ENCODE results near the gene INHBB.

Gene INHBB

DNA sequence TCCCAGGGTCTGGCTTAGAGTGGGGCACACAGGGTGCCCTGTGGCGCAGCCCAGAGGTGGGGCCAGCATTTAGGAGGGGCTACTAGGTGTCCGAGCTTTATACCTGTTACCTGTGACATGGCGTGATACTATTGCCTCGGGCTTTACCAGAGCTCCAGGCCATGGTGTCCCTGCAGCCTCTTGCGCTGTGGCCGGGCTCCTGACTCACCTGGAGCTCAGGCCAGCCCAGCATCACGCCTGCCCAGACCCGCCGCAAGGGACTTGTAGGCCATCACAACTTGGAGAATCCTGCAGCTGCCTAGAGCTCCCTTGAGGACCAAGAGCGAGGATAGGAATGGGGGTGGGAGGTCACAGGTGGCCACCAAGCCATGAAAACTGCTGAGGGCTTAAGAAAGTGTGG is 8.0 kb downstream of the INHBB start:
- no peak overlapping the region for H3K4me3 ChIP-seq (ENCODE audit: low read length)
- peaks cover 26% of the 10 kb centered on the region for H3K27me3 ChIP-seq (ENCODE audit: control insufficient read depth, insufficient read depth, low read length)
- no peaks in the 10 kb centered on the region for H3K4me1 ChIP-seq (ENCODE audit: control insufficient read depth, insufficient read depth, low read length)
- no peaks in the 10 kb centered on the region for H3K36me3 ChIP-seq (ENCODE audit: control insufficient read depth, insufficient read depth, low read length)
- H3K9ac ChIP-seq (ENCODE audit: low read length) = no peak overlapping the region
- no peaks in the 10 kb centered on the region for H3K9me3 ChIP-seq (ENCODE audit: control insufficient read depth, low read length)

DNA sequence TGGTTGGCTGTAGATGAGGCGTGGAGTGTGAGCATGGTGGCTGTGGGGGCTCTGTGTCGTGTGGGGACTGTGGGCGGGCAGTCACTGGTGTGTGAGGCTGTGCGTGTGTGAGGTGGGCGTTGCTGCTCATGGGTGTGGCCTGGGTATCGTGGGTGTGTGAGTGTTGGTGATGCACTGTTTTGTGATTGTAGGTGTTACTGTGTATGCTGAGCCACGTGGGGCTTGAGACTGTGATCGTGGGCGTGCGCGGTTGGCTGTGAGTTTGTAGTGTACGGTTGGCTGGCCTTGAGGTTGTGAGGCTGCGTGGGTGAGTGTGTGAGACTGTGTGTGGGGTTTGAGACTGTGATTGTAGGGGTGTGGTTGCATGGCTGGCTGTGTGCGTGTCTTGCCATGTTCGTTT is 8.5 kb downstream of the INHBB start:
- Histone ChIP-seq H3K4me3 (ENCODE audit: low read length) (no peak overlapping the region), H3K4me1 (ENCODE audit: control insufficient read depth, insufficient read depth, low read length) (no peaks in the 10 kb centered on the region), H3K36me3 (ENCODE audit: control insufficient read depth, insufficient read depth, low read length) (no peaks in the 10 kb centered on the region), H3K27me3 (ENCODE audit: control insufficient read depth, insufficient read depth, low read length) (peaks cover 25% of the 10 kb centered on the region), H3K9me3 (ENCODE audit: control insufficient read depth, low read length) (no peaks in the 10 kb centered on the region), H3K9ac (ENCODE audit: low read length) (no peak overlapping the region)

DNA sequence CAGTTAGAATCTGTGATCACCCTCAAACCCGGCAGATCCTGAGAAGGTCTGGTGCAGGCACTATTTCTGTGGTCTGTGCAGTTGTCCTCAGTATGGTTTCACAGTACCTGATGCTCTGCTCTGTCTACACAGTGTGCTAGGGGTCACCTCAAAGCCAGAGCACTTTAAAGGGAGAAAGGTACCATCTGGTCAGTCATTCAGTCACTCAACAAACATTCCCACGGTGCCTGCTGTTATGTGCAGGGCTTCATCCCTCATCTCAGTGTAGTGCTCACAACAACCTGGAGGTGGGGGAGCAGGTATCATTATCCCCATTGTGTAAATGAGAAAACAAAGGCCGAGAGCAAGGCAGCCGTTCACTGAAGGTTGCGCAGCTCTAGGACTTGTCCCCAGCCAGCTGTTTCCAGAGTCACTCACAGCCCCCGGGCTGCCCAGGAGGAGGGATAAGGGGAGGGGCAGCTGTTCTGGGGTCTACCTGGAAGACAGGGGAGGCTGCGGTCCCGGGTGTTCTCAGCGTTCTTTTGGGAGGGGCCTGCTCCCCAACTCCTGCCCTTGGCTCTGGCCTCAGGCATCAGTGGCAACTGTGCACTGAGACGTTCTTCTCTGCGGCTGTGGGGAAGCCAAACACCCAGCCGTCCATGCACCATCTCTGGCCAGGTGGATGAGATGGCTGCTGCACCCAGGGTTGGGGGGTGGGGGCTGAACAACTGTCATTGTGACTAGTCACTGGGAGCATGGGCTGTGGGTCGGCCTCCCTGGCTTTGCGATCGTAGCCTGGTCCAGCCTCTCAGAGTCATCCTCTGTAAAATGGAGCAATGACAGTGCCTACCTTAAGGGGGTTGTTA is 9.2 kb downstream of the INHBB start:
- no peaks in the 10 kb centered on the region for H3K4me1 ChIP-seq (ENCODE audit: control insufficient read depth, insufficient read depth, low read length)
- H3K9ac ChIP-seq (ENCODE audit: low read length) = no peak overlapping the region
- peaks cover 23% of the 10 kb centered on the region for H3K27me3 ChIP-seq (ENCODE audit: control insufficient read depth, insufficient read depth, low read length)
- no peak overlapping the region for H3K4me3 ChIP-seq (ENCODE audit: low read length)
- no peaks in the 10 kb centered on the region for H3K9me3 ChIP-seq (ENCODE audit: control insufficient read depth, low read length)
- H3K36me3 ChIP-seq (ENCODE audit: control insufficient read depth, insufficient read depth, low read length) = no peaks in the 10 kb centered on the region

DNA sequence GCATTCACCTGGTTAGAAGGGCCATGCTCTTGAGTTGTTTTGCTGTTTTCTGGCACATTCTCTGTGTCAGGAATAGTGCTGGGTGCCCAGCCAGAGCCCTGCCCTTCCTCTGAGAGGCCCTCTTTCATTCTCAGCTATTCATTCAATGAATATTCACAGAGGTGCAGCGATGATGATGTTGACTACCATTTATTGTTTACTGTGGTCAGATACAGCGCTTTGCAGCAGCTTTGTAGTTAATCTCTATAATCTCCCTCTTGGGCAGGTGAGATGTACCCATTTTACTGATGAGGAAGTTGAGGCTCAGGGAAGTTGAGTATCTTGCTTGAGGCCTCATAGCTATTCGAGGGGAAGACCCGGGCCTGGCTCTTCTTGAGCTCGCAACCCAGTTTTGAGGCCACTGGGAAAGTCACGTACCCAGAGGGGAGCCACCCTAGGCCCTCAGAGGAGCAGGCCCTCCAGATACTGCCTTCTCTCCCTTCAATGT is 9.9 kb downstream of the INHBB start:
- Histone ChIP-seq H3K9me3 (ENCODE audit: control insufficient read depth, low read length) (no peaks in the 10 kb centered on the region), H3K4me3 (ENCODE audit: low read length) (no peak overlapping the region), H3K9ac (ENCODE audit: low read length) (no peak overlapping the region), H3K36me3 (ENCODE audit: control insufficient read depth, insufficient read depth, low read length) (no peaks in the 10 kb centered on the region), H3K27me3 (ENCODE audit: control insufficient read depth, insufficient read depth, low read length) (peaks cover 22% of the 10 kb centered on the region), H3K4me1 (ENCODE audit: control insufficient read depth, insufficient read depth, low read length) (no peaks in the 10 kb centered on the region)

DNA sequence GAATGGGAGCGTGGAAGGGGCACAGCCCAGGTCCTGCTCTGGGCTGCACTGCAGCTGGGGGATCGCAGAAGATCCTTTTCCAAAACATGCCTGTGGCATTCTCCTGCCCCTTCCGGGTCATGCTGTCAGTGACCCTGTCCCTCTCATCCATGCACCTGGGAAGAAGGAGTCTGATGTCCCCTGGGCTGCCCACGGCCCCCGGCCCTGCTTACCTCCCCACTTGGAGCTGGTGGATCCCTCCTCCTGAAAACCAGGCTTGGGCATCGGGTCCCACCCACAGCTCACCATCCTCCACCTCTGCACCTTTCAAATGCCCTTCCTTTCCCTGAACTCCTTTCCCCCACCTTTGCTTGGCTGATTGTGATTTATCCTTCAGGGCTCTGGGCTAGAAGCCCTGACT is 11.8 kb downstream of the INHBB start:
- Histone ChIP-seq H3K4me3 (ENCODE audit: low read length) (no peak overlapping the region), H3K36me3 (ENCODE audit: control insufficient read depth, insufficient read depth, low read length) (no peaks in the 10 kb centered on the region), H3K9ac (ENCODE audit: low read length) (no peak overlapping the region), H3K4me1 (ENCODE audit: control insufficient read depth, insufficient read depth, low read length) (no peaks in the 10 kb centered on the region), H3K27me3 (ENCODE audit: control insufficient read depth, insufficient read depth, low read length) (peaks cover 22% of the 10 kb centered on the region), H3K9me3 (ENCODE audit: control insufficient read depth, low read length) (no peaks in the 10 kb centered on the region)

DNA sequence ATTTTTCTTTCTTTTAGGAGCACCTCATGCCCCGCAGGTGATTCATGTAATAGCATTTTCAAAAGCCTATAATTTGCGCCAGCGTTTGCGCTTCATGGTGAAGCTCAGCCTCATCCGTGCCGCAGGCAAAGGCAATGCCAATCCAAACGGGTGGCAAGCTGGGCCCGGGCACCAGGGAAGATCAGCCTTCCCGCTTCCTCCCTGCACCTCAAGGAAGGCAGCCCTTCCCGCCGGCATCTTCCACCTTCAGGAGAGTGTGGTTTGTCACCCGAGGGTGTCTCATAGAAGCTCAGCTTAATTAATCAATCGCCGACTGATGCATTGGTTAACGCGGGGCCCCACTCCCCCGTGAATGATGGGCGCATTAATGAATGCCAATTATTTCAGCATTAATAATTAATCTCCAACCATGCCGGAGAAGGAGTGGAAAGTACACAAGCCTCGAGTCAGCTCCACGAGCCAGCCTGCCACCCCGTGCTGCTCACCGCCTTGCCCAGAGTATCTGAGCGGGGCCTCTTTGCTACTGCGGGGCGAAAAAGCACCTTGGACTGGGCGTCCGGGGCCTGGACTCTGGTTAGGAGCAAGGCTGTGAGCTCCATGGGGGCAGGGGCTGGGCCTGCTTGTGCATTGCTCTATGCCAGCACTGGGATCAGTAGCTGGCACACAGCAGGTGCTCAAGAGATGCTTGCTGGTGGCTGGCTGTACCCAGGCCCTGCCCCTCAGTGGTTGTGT is 13.0 kb downstream of the INHBB start:
- H3K4me1 ChIP-seq (ENCODE audit: control insufficient read depth, insufficient read depth, low read length) = no peaks in the 10 kb centered on the region
- no peaks in the 10 kb centered on the region for H3K9me3 ChIP-seq (ENCODE audit: control insufficient read depth, low read length)
- H3K36me3 ChIP-seq (ENCODE audit: control insufficient read depth, insufficient read depth, low read length) = no peaks in the 10 kb centered on the region
- peaks cover 22% of the 10 kb centered on the region for H3K27me3 ChIP-seq (ENCODE audit: control insufficient read depth, insufficient read depth, low read length)
- H3K4me3 ChIP-seq (ENCODE audit: low read length) = no peak overlapping the region
- no peak overlapping the region for H3K9ac ChIP-seq (ENCODE audit: low read length)

DNA sequence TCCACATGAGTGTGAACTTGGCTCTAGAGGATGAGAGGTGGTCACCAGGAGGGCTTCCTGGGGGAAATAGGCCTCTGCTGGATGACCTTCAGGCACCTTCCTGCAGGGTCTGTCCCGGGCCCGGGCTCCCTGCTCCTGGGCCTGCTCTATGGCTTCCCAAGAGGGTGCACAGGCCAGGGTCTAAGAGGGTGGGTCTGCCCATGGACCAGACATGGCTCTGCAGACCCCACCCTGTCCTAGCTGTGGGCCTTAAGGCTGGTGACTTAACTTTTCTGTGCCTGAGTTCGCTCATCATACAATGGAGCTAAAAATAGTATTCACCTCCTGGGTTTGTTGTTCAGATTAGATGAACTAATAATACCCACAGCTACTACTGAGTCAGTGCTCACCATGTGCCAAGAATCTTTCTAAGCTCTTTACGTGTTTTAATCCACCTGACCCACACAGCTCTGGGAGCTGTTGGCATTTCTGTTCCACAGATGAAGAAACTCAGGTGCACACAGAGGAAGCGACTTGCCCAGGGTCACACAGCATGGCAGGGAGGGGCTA is 14.4 kb downstream of the INHBB start:
- no peaks in the 10 kb centered on the region for H3K36me3 ChIP-seq (ENCODE audit: control insufficient read depth, insufficient read depth, low read length)
- H3K4me1 ChIP-seq (ENCODE audit: control insufficient read depth, insufficient read depth, low read length) = no peaks in the 10 kb centered on the region
- no peak overlapping the region for H3K4me3 ChIP-seq (ENCODE audit: low read length)
- peaks cover 22% of the 10 kb centered on the region for H3K27me3 ChIP-seq (ENCODE audit: control insufficient read depth, insufficient read depth, low read length)
- H3K9ac ChIP-seq (ENCODE audit: low read length) = no peak overlapping the region
- no peaks in the 10 kb centered on the region for H3K9me3 ChIP-seq (ENCODE audit: control insufficient read depth, low read length)

DNA sequence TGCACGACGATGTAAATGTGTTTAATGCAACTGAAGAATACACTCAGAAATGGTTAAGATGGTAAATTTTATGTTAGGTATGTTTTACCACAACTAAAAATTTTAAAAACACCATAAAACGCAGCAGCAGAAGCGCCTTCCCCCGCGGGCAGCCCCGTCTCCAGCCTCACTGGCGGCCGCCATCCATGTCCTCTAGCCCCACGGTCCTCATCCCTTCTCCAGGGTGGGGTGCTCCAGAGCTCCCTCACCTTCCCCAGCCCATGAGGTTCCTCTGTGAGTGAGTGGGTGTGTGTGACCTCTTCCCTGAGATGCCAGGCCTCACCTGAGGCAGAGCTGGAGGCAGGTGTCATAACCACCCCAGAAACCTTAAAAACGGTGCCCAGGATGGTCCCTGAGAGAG is 17.0 kb downstream of the INHBB start:
- Histone ChIP-seq H3K9me3 (ENCODE audit: control insufficient read depth, low read length) (no peaks in the 10 kb centered on the region), H3K36me3 (ENCODE audit: control insufficient read depth, insufficient read depth, low read length) (no peaks in the 10 kb centered on the region), H3K9ac (ENCODE audit: low read length) (no peak overlapping the region), H3K27me3 (ENCODE audit: control insufficient read depth, insufficient read depth, low read length) (peaks cover 12% of the 10 kb centered on the region), H3K4me3 (ENCODE audit: low read length) (no peak overlapping the region), H3K4me1 (ENCODE audit: control insufficient read depth, insufficient read depth, low read length) (no peaks in the 10 kb centered on the region)

DNA sequence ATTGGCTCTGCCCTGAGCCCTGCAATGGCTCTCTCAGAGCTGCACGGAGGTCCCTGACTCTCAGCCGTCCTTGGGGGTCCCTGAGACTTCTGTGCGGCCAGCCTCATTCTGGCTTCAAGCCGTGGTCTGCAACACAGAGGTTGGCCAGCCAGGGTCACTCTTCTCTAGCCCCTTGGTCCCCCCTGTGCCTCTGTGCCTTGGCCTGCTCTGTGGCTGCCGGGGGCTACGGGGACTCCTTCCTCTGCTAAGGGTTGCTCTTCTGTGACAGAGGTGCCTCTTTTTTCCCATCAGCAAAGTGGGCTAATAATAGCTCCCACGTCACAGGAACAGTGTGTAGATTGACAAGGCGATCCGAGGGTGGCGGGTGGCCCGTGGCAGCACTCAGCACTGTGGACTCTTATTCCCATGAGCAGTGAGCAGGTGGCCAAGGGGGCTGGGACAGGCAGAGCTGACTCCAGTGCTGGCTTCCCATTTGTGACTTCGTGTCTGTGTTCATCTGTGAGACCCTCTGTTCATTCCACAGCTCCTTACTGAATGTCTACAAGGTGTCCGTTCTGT is 19.4 kb downstream of the INHBB start:
- no peaks in the 10 kb centered on the region for H3K9me3 ChIP-seq (ENCODE audit: control insufficient read depth, low read length)
- H3K36me3 ChIP-seq (ENCODE audit: control insufficient read depth, insufficient read depth, low read length) = no peaks in the 10 kb centered on the region
- no peak overlapping the region for H3K9ac ChIP-seq (ENCODE audit: low read length)
- no peaks in the 10 kb centered on the region for H3K27me3 ChIP-seq (ENCODE audit: control insufficient read depth, insufficient read depth, low read length)
- H3K4me3 ChIP-seq (ENCODE audit: low read length) = no peak overlapping the region
- no peaks in the 10 kb centered on the region for H3K4me1 ChIP-seq (ENCODE audit: control insufficient read depth, insufficient read depth, low read length)

DNA sequence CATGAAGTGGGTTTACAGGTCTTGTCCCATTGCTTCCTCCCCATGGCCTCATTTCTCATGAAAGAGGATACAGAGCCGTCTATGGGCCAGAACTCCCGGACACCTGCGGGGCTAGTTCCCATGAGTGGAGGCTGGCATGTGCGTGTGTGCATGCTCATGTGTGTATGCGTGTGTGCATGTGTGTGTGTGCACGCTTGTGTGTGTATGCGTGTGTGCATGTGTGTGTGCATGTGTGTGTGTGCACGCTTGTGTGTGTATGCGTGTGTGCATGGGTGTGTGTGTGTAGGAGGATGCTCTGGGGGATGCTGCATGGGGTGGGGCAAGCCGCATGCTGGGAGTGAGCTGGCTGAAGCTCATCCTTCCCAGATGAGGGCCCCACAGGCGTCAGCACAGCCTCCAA is 20.8 kb downstream of the INHBB start:
- no peak overlapping the region for H3K4me3 ChIP-seq (ENCODE audit: low read length)
- H3K36me3 ChIP-seq (ENCODE audit: control insufficient read depth, insufficient read depth, low read length) = no peaks in the 10 kb centered on the region
- H3K27me3 ChIP-seq (ENCODE audit: control insufficient read depth, insufficient read depth, low read length) = no peaks in the 10 kb centered on the region
- no peak overlapping the region for H3K9ac ChIP-seq (ENCODE audit: low read length)
- H3K9me3 ChIP-seq (ENCODE audit: control insufficient read depth, low read length) = no peaks in the 10 kb centered on the region
- no peaks in the 10 kb centered on the region for H3K4me1 ChIP-seq (ENCODE audit: control insufficient read depth, insufficient read depth, low read length)

DNA sequence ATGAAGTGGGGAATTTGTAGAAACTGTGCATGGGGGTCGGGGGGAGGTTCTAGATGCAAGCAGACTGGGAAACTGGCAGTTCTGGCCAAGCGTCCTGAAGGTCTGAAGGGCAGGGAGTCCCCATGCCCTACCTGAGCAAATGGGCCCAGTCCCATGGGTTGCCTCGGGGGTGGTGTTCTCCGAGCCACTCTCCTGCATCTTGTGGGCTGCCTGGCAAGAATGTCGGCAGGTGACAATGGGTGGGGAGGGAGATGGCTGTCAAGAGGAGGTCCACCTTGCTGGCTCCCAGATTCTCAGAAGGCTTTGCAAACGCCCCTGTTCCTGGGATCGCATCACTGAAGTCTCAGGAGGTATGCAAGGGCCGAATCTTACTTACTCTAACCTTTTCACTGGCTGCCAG is 21.3 kb downstream of the INHBB start:
- H3K9me3 ChIP-seq (ENCODE audit: control insufficient read depth, low read length) = no peaks in the 10 kb centered on the region
- H3K36me3 ChIP-seq (ENCODE audit: control insufficient read depth, insufficient read depth, low read length) = no peaks in the 10 kb centered on the region
- H3K27me3 ChIP-seq (ENCODE audit: control insufficient read depth, insufficient read depth, low read length) = no peaks in the 10 kb centered on the region
- no peak overlapping the region for H3K4me3 ChIP-seq (ENCODE audit: low read length)
- no peak overlapping the region for H3K9ac ChIP-seq (ENCODE audit: low read length)
- H3K4me1 ChIP-seq (ENCODE audit: control insufficient read depth, insufficient read depth, low read length) = no peaks in the 10 kb centered on the region

DNA sequence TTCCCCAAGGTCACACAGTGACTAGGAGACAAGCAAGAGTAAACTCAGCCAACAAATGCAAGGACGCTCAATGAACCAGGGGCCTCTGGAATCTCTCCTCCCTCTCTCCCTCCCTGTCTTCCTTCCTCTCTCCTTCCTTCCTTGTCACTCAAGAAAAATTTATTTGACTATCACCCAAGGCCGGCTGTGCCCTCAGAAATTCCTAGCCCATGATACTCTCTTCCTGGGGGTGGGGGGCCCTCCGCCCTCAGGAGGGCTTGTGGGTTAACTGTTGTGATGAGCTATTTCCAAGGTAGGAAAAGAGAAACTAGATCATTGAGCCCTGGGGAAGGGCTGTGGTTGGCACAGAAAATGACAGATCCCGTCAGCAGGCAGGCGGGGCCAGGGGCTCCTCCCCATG is 21.7 kb downstream of the INHBB start:
- H3K27me3 ChIP-seq (ENCODE audit: control insufficient read depth, insufficient read depth, low read length) = no peaks in the 10 kb centered on the region
- H3K4me3 ChIP-seq (ENCODE audit: low read length) = no peak overlapping the region
- H3K4me1 ChIP-seq (ENCODE audit: control insufficient read depth, insufficient read depth, low read length) = no peaks in the 10 kb centered on the region
- H3K9me3 ChIP-seq (ENCODE audit: control insufficient read depth, low read length) = no peaks in the 10 kb centered on the region
- no peak overlapping the region for H3K9ac ChIP-seq (ENCODE audit: low read length)
- H3K36me3 ChIP-seq (ENCODE audit: control insufficient read depth, insufficient read depth, low read length) = no peaks in the 10 kb centered on the region
